ENCODE results near the gene PPP1R12C.
"Not testable (repeated sequence)": the region's sequence is repeated elsewhere in the genome, so short reads cannot be mapped to it uniquely, and the experiment has no call there.

Gene PPP1R12C

GRCh38 chr19:55116859-55117662 lies at the start of gene PPP1R12C:
Gene PPP1R12C, minus strand, starts transcription at chr19:55117637. Its CDS starts 94 bp downstream, at chr19:55117543.
- peak within 1 kb of the TSS; percentile 99 for H3K4me3 Mint-ChIP-seq
- no peaks in the 10 kb centered on the region for H3K9me3 Mint-ChIP-seq
- ATAC-seq (peak; percentile 42), DNase-seq (ENCODE audit: low spot score in 2 of 2) (peak in 1 of 2 donors; percentile 63)
- peak within 1 kb of the TSS; percentile 93 for H3K27ac Mint-ChIP-seq
- H3K36me3 Mint-ChIP-seq = peaks cover 23% of the 10 kb centered on the region
- peaks cover 48% of the 10 kb centered on the region for H3K4me1 Mint-ChIP-seq

DNA sequence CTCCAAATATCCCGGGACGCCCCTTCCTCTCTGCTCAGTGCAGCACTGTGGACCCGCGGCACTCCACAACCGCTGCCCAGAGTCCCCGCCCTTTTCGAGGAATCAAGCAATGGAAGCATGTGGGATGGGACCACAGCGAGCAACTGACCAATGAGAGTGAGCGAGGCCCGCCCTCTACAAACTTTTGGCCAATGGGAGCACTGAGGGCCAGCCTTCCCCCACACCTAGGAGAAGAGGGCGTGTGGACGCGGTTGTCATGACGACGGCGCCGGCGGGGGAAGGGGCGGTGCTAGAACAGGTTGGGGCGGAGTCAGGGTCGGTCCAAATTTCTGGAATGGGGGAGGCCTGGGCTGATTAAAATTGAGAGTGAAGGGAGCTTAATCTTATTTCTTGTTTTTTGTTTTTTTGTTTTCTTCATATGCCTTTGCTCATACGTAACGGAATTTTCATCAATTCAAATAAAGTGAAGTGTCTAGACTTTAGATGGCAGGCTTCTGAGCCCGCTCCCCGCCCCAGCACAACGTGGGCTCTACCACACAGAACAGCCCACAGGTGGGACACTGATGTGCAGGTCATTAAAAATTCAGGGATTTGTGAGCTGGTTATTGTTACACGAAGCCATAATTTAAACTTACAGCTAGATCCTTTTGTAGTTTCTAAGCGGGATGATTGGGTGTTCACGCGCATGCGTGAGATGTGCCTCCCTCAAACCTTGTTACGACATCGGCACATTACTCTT lies 49.3 kb upstream of the PPP1R12C start, which contains the start of gene DNAAF3:
Gene DNAAF3 (minus strand): TSS at position 84 of the 739 bp plus-strand sequence. CDS start 200 bp downstream, outside the sequence.
- H3K4me3 Mint-ChIP-seq = peak within 1 kb of the TSS; percentile 66
- H3K27ac Mint-ChIP-seq = no peak within 1 kb of the TSS
- peak; percentile 33 to 86 for DNase-seq (ENCODE audit: low spot score in 2 of 2)
- peaks cover 12% of the 10 kb centered on the region for H3K4me1 Mint-ChIP-seq
- peak; percentile 88 for ATAC-seq
- no peaks in the 10 kb centered on the region for H3K9me3 Mint-ChIP-seq
- H3K36me3 Mint-ChIP-seq = peaks cover 5% of the 10 kb centered on the region

DNA sequence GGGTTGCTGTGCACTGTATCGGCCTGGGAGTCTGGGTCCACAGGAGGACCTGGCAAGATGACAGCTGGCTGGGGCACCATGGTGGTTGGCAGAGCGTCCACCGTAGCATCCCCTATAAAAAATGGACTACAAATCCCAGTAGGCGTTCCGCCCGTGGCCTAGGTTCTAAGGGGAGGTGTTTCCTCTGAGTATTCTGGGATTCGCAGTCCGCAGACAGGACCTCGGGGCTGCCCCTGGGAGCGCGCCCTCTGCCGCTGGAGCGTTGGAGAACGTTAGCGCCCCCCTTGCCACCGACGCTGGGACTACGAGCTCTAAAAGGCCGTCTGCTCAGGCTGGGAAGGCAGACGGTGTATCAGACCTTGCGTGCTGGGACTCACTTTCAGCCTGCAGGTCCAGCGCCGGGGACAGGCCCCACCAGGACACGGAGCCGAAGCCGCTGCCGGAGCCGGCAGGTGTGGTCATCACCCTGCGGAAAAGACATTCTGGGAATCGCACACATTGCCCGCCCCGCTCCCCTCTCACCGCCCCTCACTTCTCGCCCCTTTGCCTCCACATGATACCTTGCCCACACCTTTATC lies 48.6 kb upstream of the PPP1R12C start:
- Mint-ChIP-seq H3K27ac (no peak overlapping the region), H3K36me3 (peaks cover 5% of the 10 kb centered on the region), H3K9me3 (no peaks in the 10 kb centered on the region), H3K4me3 (peak overlapping the region; percentile 66), H3K4me1 (peaks cover 12% of the 10 kb centered on the region)
- DNase-seq (ENCODE audit: low spot score in 2 of 2) (no peak), ATAC-seq (peak; percentile 43)

DNA sequence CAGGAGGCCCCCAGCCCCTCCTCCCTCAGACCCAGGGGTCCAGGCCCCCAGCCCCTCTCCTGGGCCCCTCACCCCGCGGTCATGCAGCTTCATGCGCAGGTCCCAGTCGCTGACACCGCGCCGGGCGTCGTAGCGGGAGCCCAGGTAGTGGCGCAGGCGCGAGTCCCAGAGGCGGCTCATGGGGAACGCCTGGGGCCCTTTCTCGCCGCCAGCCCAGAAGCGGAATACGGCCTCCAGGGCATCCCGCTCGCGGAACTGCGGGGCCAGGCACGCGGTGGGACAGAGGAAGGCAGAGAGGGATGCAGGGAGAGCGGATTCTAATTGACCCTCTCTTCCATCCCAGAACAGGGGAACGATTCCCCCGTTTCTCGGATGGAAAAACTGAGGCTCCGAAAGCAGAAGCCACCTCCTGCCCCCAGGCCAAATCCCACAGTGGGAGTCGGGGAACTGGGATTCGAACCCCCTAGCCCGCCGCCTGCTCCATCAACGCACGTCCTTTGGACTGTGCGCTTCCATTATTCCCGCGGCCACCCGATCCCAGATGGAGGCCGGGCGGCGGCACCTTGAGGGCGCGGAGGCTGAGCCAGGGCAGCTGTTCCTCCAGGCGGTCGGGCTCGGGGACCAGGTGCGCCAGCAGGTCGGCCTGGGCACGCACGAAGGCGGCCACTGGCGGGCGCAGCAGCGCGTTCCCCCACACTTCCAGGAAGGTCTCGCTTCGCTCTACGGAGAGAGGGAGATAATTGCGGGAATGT lies 44.3 kb upstream of the PPP1R12C start:
- Mint-ChIP-seq H3K36me3 (peaks cover 3% of the 10 kb centered on the region), H3K4me1 (peaks cover 18% of the 10 kb centered on the region), H3K27ac (no peak overlapping the region), H3K9me3 (no peaks in the 10 kb centered on the region), H3K4me3 (no peak overlapping the region)
- DNase-seq (ENCODE audit: low spot score in 2 of 2) = no peak
- ATAC-seq = no peak

- no peak for ATAC-seq
- Mint-ChIP-seq H3K27ac (no peak overlapping the region), H3K36me3 (no peaks in the 10 kb centered on the region), H3K9me3 (no peaks in the 10 kb centered on the region), H3K4me1 (peaks cover 16% of the 10 kb centered on the region), H3K4me3 (no peak overlapping the region)
- DNase-seq (ENCODE audit: low spot score in 2 of 2) = no peak
Observed at GRCh38 chr19:55160986-55161365, 43.5 kb upstream of the PPP1R12C start.

DNA sequence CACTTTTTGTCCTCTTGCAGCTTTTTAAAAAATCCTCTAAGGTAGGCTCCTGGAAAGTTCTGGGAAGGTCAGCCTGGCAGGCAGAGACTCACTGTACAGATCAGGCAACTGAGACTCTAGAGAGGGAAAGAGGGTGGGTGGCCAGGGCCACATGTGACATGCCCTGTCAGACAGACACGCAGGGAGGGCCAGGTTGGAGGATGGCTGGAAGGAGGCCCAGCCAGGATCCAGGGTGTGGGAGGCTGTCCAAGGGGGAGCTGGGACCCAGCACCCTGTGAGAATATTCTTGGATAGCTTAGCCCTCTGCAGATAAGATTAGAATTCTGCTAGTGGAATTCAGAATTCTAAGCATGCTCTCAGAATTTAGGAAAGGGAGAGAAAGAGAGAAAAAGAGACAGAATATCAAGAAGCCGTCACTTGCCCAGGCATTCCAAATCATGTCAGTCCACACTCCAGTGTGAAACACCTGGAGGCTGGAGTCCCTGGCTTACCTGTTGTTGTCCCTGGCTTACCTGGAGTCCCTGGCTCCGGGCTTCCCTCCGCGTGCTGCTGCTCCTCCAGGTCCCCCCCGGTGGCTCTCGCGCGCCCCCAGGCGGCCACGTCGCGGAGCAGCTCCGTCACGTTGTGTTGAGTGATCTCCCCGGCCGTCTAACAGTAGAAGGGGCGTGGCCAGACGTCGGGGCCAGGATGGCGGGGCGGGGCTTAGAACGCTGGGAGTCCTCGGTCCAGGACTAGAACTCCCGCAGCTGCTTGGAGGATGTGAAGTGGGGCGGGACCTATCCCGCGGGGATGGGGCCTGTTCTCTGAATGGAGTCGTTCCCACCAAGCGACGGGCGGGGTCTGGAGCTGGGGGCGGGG lies 42.9 kb upstream of the PPP1R12C start:
- no peak overlapping the region for H3K27ac Mint-ChIP-seq
- peak; percentile 89 for ATAC-seq

GRCh38 chr19:55158848-55159749 lies 41.7 kb upstream of the PPP1R12C start:
- ATAC-seq (no peak), DNase-seq (ENCODE audit: low spot score in 2 of 2) (no peak)
- Mint-ChIP-seq H3K9me3 (no peaks in the 10 kb centered on the region), H3K4me3 (no peak overlapping the region), H3K4me1 (peaks cover 21% of the 10 kb centered on the region), H3K27ac (no peak overlapping the region), H3K36me3 (no peaks in the 10 kb centered on the region)

More for the DNA sequence above, 42.9 kb upstream of the PPP1R12C start:
- Mint-ChIP-seq H3K36me3 (no peaks in the 10 kb centered on the region), H3K4me3 (no peak overlapping the region), H3K9me3 (no peaks in the 10 kb centered on the region), H3K4me1 (peaks cover 16% of the 10 kb centered on the region)
- peak; percentile 91 to 93 for DNase-seq (ENCODE audit: low spot score in 2 of 2)

DNA sequence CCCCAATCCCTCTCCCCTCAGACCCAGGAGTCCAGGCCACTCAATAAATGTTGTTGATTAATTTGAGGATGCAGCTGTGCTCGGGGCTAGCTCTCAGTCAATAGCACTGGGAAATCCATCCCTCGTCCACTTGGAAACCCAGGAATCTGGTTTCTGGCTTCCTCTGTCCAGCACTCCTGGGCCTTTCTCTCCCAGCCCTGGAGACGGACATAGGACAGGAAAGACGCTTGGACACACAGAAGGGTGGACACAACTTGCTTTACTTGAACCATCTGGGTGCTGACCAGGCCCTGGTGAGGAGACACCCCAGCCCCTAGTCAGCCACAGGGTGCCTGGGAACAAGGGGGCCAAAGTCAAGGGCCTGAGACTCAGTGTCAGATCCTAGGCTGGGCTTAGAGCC lies 41.0 kb upstream of the PPP1R12C start:
- ATAC-seq (no peak), DNase-seq (ENCODE audit: low spot score in 2 of 2) (no peak)
- H3K9me3 Mint-ChIP-seq = no peaks in the 10 kb centered on the region
- no peak overlapping the region for H3K4me3 Mint-ChIP-seq
- no peak overlapping the region for H3K27ac Mint-ChIP-seq
- peaks cover 26% of the 10 kb centered on the region for H3K4me1 Mint-ChIP-seq
- no peaks in the 10 kb centered on the region for H3K36me3 Mint-ChIP-seq

DNA sequence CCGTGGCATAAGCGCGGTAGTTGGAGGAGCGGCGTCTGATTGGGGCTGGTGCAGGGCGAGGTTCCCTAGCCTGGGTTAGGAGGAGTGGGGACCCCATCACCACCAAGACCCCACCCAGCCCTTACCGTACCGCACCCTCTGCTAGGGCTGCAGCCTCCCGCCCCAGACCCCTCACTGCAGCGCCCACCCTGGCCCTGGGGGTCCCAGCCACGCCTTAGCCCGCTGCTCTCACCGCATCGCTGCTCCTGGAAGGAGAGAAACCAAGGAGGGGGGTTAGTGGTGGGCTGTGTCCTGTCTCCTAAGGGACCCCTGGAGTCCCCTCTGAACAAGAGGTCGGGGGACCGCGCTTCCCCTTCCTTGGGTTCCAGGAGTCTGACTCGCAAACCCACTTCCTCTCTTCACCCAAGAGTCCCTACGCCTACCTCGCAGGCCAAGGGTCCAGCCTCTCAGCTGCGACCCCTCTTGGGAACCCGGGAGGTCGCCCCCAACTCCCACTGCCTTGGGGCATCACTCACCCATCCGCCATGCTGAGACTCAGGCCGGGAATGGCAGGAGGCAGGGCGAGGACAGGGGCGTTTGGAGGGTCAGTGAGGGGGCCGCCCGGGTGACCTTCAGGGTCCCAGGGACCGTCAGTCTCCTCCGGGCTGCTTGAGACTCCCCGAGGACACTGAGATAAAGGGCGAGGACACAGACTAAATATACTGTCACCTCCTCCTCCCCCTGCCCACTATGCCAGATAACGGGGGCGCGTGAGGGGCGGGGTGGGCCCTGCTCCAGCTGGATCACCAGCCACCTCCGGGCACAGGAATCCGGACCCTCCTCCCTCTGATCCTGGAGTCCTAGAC lies 39.8 kb upstream of the PPP1R12C start, which contains the start of gene TNNI3:
Gene TNNI3 (minus strand): TSS at position 669 of the 845 bp plus-strand sequence. CDS start 143 bp downstream, at position 526.
- peak within 1 kb of the TSS; percentile 15 for H3K4me3 Mint-ChIP-seq
- peaks cover 1% of the 10 kb centered on the region for H3K9me3 Mint-ChIP-seq
- DNase-seq (ENCODE audit: low spot score in 2 of 2) (no peak), ATAC-seq (no peak)
- H3K27ac Mint-ChIP-seq = no peak within 1 kb of the TSS
- peaks cover 27% of the 10 kb centered on the region for H3K4me1 Mint-ChIP-seq
- H3K36me3 Mint-ChIP-seq = no peaks in the 10 kb centered on the region

DNA sequence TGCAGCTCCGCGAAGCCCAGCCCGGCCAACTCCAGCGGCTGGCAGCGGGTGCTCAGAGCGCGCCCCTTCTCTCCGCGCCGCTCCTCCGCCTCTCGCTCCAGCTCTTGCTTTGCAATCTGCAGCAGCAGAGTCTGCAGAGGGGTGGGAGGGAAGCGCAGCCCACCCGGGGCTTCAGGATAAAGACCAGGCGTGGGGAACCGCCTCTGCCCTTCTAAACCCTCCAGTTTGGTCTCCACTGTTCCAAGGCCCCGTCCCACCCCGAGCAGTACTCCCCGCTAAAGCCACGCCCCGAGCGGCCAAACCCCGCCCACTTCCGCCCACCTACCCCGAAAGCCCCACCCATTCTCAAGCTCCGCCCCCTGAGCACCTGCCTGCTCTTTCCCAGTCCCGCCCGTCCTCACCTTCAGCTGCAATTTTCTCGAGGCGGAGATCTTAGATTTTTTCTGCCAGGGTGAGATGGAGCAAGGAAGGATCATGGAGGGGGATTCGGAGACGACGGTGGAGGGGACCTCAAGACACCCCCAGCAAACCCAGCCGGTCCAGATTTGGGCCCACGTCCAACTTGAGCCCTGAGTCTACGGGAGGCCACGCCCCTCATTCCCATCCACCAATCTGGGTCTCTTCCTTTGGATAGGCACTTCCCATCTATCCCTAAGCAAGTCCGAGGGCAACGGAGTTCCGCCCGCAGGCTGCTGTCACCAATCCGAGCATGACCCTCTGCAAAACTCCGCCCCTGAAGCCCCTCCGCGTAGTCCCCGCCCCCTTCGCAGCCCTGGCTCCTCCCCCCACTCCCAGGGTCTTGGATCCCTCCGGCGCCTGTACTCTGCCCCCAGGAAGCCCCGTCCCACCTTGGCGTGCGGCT lies 39.0 kb upstream of the PPP1R12C start:
- DNase-seq (ENCODE audit: low spot score in 2 of 2) (no peak), ATAC-seq (no peak)
- H3K9me3 Mint-ChIP-seq = peaks cover 6% of the 10 kb centered on the region
- peak overlapping the region; percentile 15 for H3K4me3 Mint-ChIP-seq
- H3K36me3 Mint-ChIP-seq = no peaks in the 10 kb centered on the region
- no peak overlapping the region for H3K27ac Mint-ChIP-seq
- peaks cover 36% of the 10 kb centered on the region for H3K4me1 Mint-ChIP-seq

DNA sequence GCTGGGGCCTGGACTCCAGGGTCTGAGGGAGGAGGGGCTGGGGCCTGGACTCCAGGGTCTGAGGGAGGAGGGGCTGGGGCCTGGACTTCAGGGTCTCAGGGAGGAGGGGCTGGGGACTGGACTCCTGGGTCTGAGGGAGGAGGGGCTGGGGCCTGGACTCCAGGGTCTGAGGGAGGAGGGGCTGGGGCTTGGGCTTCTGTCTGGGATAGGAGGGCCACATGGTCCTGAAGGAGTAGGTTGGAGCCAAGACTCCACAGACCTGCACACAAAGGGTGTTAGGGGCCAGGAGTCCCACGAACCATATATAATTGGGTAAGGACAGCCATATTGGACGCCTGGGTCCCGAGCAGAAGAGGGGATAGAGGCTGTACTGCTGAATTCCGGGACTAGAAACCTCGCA lies 38.3 kb upstream of the PPP1R12C start:
- H3K4me3 Mint-ChIP-seq; H3K27ac Mint-ChIP-seq; H3K9me3 Mint-ChIP-seq; DNase-seq (ENCODE audit: low spot score in 2 of 2); H3K36me3 Mint-ChIP-seq; ATAC-seq: not testable (repeated sequence)
- peaks cover 35% of the 10 kb centered on the region for H3K4me1 Mint-ChIP-seq
